ENCODE results near the gene KRTAP5-9. TPM values are rescaled to one million over a fixed set of nuclear protein-coding genes. Genes with fewer than 3 reads are reported as not detected.

The KRTAP5-9 gene
- total RNA-seq, 1 donor: not detected

DNA sequence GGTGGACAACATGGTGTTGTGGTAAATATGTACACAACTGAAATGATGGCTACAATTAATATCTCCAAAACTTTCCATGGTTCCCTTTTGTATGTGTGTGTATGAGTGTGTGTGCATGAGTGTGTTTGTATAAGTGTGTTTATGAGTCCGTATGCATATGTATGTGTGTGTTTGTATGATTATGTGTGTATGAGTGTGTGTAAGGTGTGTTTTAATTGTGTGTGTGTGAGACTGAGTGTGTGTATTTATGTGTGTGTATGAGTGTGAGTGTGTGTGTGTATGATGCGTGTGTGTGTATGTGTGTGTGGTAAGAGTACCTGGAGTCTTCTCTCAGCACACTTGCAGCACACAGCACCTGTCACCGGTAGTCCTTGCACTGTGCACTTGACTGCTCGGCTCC lies 7.8 kb downstream of the KRTAP5-9 start:
- Histone ChIP-seq H3K4me3 (ENCODE audit: insufficient read depth, low read length) (no peak overlapping the region), H3K4me1 (ENCODE audit: insufficient read depth, low read length) (no peaks in the 10 kb centered on the region), H3K27ac (ENCODE audit: low read depth, low read length) (no peak overlapping the region), H3K36me3 (ENCODE audit: insufficient read depth, low read length) (no peaks in the 10 kb centered on the region), H3K27me3 (ENCODE audit: insufficient read depth, low read length) (peaks cover 5% of the 10 kb centered on the region), H3K4me2 (ENCODE audit: insufficient read depth, low read length) (no peak overlapping the region), H4K20me1 (ENCODE audit: insufficient read depth, low read length) (no peaks in the 10 kb centered on the region), H3K9me3 (ENCODE audit: low read depth, low read length) (no peaks in the 10 kb centered on the region), H3K79me2 (ENCODE audit: insufficient read depth, low read length) (no peaks in the 10 kb centered on the region), H2AFZ (ENCODE audit: low read length) (no peak overlapping the region)
- DNase-seq (ENCODE audit: insufficient read length, low spot score, missing footprints): no peak
- TF ChIP-seq, protein P1, sequence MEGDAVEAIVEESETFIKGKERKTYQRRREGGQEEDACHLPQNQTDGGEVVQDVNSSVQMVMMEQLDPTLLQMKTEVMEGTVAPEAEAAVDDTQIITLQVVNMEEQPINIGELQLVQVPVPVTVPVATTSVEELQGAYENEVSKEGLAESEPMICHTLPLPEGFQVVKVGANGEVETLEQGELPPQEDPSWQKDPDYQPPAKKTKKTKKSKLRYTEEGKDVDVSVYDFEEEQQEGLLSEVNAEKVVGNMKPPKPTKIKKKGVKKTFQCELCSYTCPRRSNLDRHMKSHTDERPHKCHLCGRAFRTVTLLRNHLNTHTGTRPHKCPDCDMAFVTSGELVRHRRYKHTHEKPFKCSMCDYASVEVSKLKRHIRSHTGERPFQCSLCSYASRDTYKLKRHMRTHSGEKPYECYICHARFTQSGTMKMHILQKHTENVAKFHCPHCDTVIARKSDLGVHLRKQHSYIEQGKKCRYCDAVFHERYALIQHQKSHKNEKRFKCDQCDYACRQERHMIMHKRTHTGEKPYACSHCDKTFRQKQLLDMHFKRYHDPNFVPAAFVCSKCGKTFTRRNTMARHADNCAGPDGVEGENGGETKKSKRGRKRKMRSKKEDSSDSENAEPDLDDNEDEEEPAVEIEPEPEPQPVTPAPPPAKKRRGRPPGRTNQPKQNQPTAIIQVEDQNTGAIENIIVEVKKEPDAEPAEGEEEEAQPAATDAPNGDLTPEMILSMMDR (IDR thresholded peaks at IDR 0.05; ENCODE audit: extremely low read depth, low read depth, low read length): no peak

DNA sequence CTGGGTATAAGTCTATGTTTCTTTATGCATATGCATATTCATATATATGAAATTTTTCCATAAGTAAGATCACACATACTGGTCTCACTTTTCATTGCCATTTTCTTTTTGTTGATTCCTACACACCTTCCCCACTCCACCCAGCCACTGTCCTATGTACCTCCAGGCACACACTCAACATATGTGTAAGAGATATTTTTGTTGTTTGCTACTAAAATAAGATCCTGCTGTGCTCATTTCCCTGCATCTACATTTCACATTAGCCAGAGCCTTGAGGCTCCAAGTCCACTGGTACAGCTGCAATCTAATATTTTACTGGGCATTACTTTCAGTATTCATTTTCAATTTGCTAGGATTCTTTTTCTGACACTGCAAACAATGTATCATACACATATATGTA lies 9.0 kb downstream of the KRTAP5-9 start:
- Histone ChIP-seq H3K79me2 (ENCODE audit: insufficient read depth, low read length) (no peaks in the 10 kb centered on the region), H3K4me1 (ENCODE audit: insufficient read depth, low read length) (no peaks in the 10 kb centered on the region), H3K27ac (ENCODE audit: low read depth, low read length) (no peak overlapping the region), H3K9me3 (ENCODE audit: low read depth, low read length) (no peaks in the 10 kb centered on the region), H2AFZ (ENCODE audit: low read length) (no peak overlapping the region), H4K20me1 (ENCODE audit: insufficient read depth, low read length) (no peaks in the 10 kb centered on the region), H3K36me3 (ENCODE audit: insufficient read depth, low read length) (no peaks in the 10 kb centered on the region), H3K4me2 (ENCODE audit: insufficient read depth, low read length) (no peak overlapping the region), H3K27me3 (ENCODE audit: insufficient read depth, low read length) (peaks cover 5% of the 10 kb centered on the region), H3K4me3 (ENCODE audit: insufficient read depth, low read length) (no peak overlapping the region)
- TF ChIP-seq, protein P1 (IDR thresholded peaks at IDR 0.05; ENCODE audit: extremely low read depth, low read depth, low read length): no peak
- DNase-seq (ENCODE audit: insufficient read length, low spot score, missing footprints): no peak

DNA sequence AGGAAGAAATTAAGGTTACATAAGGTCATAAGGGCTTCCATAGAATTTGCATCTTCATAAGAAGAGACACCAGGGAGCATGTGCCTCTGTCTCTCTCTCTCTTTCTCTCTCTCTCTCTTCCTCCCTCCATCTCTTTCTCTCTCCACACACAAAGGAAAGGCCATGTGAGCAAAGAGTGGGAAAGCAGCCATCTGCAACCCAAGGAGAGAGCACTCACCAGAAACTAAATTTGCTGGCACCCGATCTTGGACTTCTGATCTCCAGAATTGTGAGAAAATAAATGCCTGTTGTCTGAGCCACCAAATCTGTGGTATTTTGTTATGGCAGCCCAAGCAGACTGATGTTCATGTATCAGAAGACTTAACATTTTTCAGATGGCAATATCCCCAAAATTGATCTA lies 10.8 kb downstream of the KRTAP5-9 start:
- no peaks in the 10 kb centered on the region for H3K9me3 ChIP-seq (ENCODE audit: low read depth, low read length)
- H3K4me1 ChIP-seq (ENCODE audit: insufficient read depth, low read length): no peaks in the 10 kb centered on the region
- no peak overlapping the region for H2AFZ ChIP-seq (ENCODE audit: low read length)
- no peak overlapping the region for H3K4me2 ChIP-seq (ENCODE audit: insufficient read depth, low read length)
- no peak for DNase-seq (ENCODE audit: insufficient read length, low spot score, missing footprints)
- H3K27me3 ChIP-seq (ENCODE audit: insufficient read depth, low read length): peaks cover 7% of the 10 kb centered on the region
- TF ChIP-seq, protein P1 (IDR thresholded peaks at IDR 0.05; ENCODE audit: extremely low read depth, low read depth, low read length): no peak
- H3K36me3 ChIP-seq (ENCODE audit: insufficient read depth, low read length): no peaks in the 10 kb centered on the region
- H4K20me1 ChIP-seq (ENCODE audit: insufficient read depth, low read length): no peaks in the 10 kb centered on the region
- H3K79me2 ChIP-seq (ENCODE audit: insufficient read depth, low read length): no peaks in the 10 kb centered on the region
- no peak overlapping the region for H3K27ac ChIP-seq (ENCODE audit: low read depth, low read length)
- H3K4me3 ChIP-seq (ENCODE audit: insufficient read depth, low read length): no peak overlapping the region

DNA sequence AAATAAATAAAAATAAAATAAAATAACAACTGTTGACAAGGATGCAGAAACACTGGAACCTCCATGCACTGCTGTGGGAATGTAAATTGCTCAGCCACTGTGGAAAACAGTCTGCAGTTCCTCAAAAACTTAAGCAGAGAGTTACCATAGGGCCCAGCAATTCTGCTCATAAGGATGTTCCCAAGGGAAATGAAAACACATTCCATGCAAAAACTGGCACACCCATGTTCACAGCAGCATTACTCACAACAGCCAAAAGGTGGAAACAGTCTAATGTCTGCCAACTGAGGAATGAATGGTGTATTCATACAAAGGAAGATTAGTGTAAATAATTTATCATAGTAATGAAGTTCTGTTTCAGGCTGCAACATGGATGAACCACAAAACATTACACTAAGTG lies 13.9 kb downstream of the KRTAP5-9 start:
- TF ChIP-seq, protein P1 (IDR thresholded peaks at IDR 0.05; ENCODE audit: extremely low read depth, low read depth, low read length): no peak
- DNase-seq (ENCODE audit: insufficient read length, low spot score, missing footprints): peak; percentile 46
- H2AFZ ChIP-seq (ENCODE audit: low read length): no peak overlapping the region
- H3K9me3 ChIP-seq (ENCODE audit: low read depth, low read length): no peaks in the 10 kb centered on the region
- H3K27me3 ChIP-seq (ENCODE audit: insufficient read depth, low read length): peaks cover 20% of the 10 kb centered on the region
- no peaks in the 10 kb centered on the region for H3K4me1 ChIP-seq (ENCODE audit: insufficient read depth, low read length)
- no peak overlapping the region for H3K4me2 ChIP-seq (ENCODE audit: insufficient read depth, low read length)
- H3K27ac ChIP-seq (ENCODE audit: low read depth, low read length): no peak overlapping the region
- no peaks in the 10 kb centered on the region for H3K36me3 ChIP-seq (ENCODE audit: insufficient read depth, low read length)
- H3K79me2 ChIP-seq (ENCODE audit: insufficient read depth, low read length): no peaks in the 10 kb centered on the region
- no peaks in the 10 kb centered on the region for H4K20me1 ChIP-seq (ENCODE audit: insufficient read depth, low read length)
- no peak overlapping the region for H3K4me3 ChIP-seq (ENCODE audit: insufficient read depth, low read length)

All from osteoblast (primary cell).